Keratinocyte (primary cell): ENCODE results near the gene ELOA2.

Experiments used
- CTCF ChIP-seq, 3 experiments: IDR thresholded peaks in 1 of 3; conservative IDR thresholded peaks in 1 of 3; optimal IDR thresholded peaks in 1 of 3; 2 replicates in 2 of 3; 3 replicates in 1 of 3; pipeline versions ENCODE3 to v1.5.1; 2011; ENCODE audit warnings: low read length in 3 of 3, mild to moderate bottlenecking in 3 of 3, moderate library complexity in 2 of 3, control low read depth in 1 of 3, inconsistent platforms in 1 of 3; ENCODE audit not compliant: insufficient read depth in 2 of 3; ENCODE audit errors: extremely low read depth in 1 of 3
- EZH2 ChIP-seq: IDR thresholded peaks from one replicate; pipeline ENCODE4 v1.6.1; 2012; ENCODE audit warnings: inconsistent platforms, mild to moderate bottlenecking, low read length, moderate library complexity

- TF ChIP-seq CTCF (optimal IDR thresholded peaks at IDR 0.05 in 1 of 3, IDR thresholded peaks at IDR 0.05 in 1 of 3, conservative IDR thresholded peaks at IDR 0.05 in 1 of 3; ENCODE audit: extremely low read depth in 1 of 3, insufficient read depth in 2 of 3, low read length in 3 of 3), result no peak
- no peak for TF ChIP-seq EZH2
Observed at GRCh38 chr18:47080872-47081271, 45.5 kb upstream of the ELOA2 start.
